ENCODE measurements around the gene PRTFDC1.

PRTFDC1 gene

GRCh38 chr10:24872049-24872789 is 80.2 kb downstream of the PRTFDC1 start:
- no peak for DNase-seq (ENCODE audit: low read depth)

GRCh38 chr10:24871011-24871935 is 81.1 kb downstream of the PRTFDC1 start:
- no peak for DNase-seq (ENCODE audit: low read depth)

GRCh38 chr10:24869354-24870015 is 82.9 kb downstream of the PRTFDC1 start:
- no peak for DNase-seq (ENCODE audit: low read depth)

- DNase-seq (ENCODE audit: low read depth) = no peak
Observed at GRCh38 chr10:24866604-24867583, 85.5 kb downstream of the PRTFDC1 start.

GRCh38 chr10:24865783-24866182 is 86.6 kb downstream of the PRTFDC1 start:
- DNase-seq (ENCODE audit: low read depth) = no peak

GRCh38 chr10:24862589-24862988 is 89.8 kb downstream of the PRTFDC1 start:
- DNase-seq (ENCODE audit: low read depth) = no peak

- no peak for DNase-seq (ENCODE audit: low read depth)
Observed at GRCh38 chr10:24858288-24859270, 93.8 kb downstream of the PRTFDC1 start.

GRCh38 chr10:24857031-24857725 is 95.2 kb downstream of the PRTFDC1 start:
- DNase-seq (ENCODE audit: low read depth) = no peak

GRCh38 chr10:24854256-24854655 is 98.2 kb downstream of the PRTFDC1 start:
- no peak for DNase-seq (ENCODE audit: low read depth)

- no peak for DNase-seq (ENCODE audit: low read depth)
Observed at GRCh38 chr10:24853661-24854060, 98.7 kb downstream of the PRTFDC1 start.

- DNase-seq (ENCODE audit: low read depth) = no peak
Observed at GRCh38 chr10:24851629-24852028, 100.8 kb downstream of the PRTFDC1 start.

GRCh38 chr10:24850727-24851296 is 101.6 kb downstream of the PRTFDC1 start:
- DNase-seq (ENCODE audit: low read depth) = no peak

- no peak for DNase-seq (ENCODE audit: low read depth)
Observed at GRCh38 chr10:24849501-24850299, 102.7 kb downstream of the PRTFDC1 start.

GRCh38 chr10:24849051-24849450 is 103.4 kb downstream of the PRTFDC1 start:
- no peak for DNase-seq (ENCODE audit: low read depth)

GRCh38 chr10:24848195-24848594 is 104.2 kb downstream of the PRTFDC1 start:
- DNase-seq (ENCODE audit: low read depth) = no peak

- DNase-seq (ENCODE audit: low read depth) = no peak
Observed at GRCh38 chr10:24847112-24848070, 105.0 kb downstream of the PRTFDC1 start.

GRCh38 chr10:24844742-24845141 is 107.7 kb downstream of the PRTFDC1 start:
- no peak for DNase-seq (ENCODE audit: low read depth)
